Breast epithelium (tissue), 3 donors: Measurements from ENCODE around the gene CDC42.

ENCODE experiments used
- CTCF ChIP-seq, 3 donors: fragments of 450-650 bp; IDR thresholded peaks; one replicate each; pipeline ENCODE4 v1.5.1; 2016 to 2017; ENCODE audit warnings: antibody characterized with exemption in 3 of 3, mild to moderate bottlenecking in 3 of 3, moderate library complexity in 3 of 3
- POLR2A ChIP-seq: fragments of 450-650 bp; IDR thresholded peaks from one replicate; pipeline ENCODE4 v1.6.1; 2016; ENCODE audit warnings: antibody characterized with exemption, mild to moderate bottlenecking, moderate library complexity
- POLR2AphosphoS5 ChIP-seq, 3 donors: sonication (generic); formaldehyde crosslinking; IDR thresholded peaks; one replicate each; pipeline ENCODE4 v1.6.1; 2017; ENCODE audit warnings: antibody characterized with exemption in 3 of 3

GRCh38 chr1:22078133-22078532 lies 25.6 kb downstream of the CDC42 start:
- no peak for TF ChIP-seq CTCF (IDR thresholded peaks at IDR 0.05)
- no peak for TF ChIP-seq POLR2AphosphoS5 (IDR thresholded peaks at IDR 0.05)
- no peak for TF ChIP-seq POLR2A
